Activated CD8-positive, alpha-beta memory T cell treated with anti-CD3 and anti-CD28 coated beads, Interleukin-2, amount 10 ng/mL, durations not matched to agents 7 days and 5 days (primary cell): Measurements from ENCODE around the gene ZNF555. TPM values are rescaled to one million over a fixed set of nuclear protein-coding genes. Genes with fewer than 3 reads are reported as not detected.
"Not testable (repeated sequence)": the region's sequence is repeated elsewhere in the genome, so short reads cannot be mapped to it uniquely, and the experiment has no call there.

Experiments
- ATAC-seq: fragments of 150-1000 bp; cut with Tn5 transposase; one replicate; pipeline ENCODE4 v1.10.0; 2021; ENCODE audit warnings: moderate library complexity
- CTCF ChIA-PET: fragments of 350-600 bp; sonication (Branson Sonifier 250); formaldehyde crosslinking; loops from one replicate; lab custom pipeline; 2021; ENCODE audit warnings: antibody characterized with exemption; lab: Charles Lee
- DNase-seq: peaks from one replicate; pipeline ENCODE4 v3.0.0-alpha.2; 2020
- H3K27ac Mint-ChIP-seq: one replicate; pipeline ENCODE4 v1.8.0; 2021; ENCODE audit warnings: mild to moderate bottlenecking, mixed read lengths
- H3K27me3 Mint-ChIP-seq: one replicate; pipeline ENCODE4 v1.8.0; 2021; ENCODE audit warnings: mixed read lengths
- H3K36me3 Mint-ChIP-seq: one replicate; pipeline ENCODE4 v1.8.0; 2021; ENCODE audit warnings: mild to moderate bottlenecking, mixed read lengths
- H3K4me1 Mint-ChIP-seq: one replicate; pipeline ENCODE4 v1.8.0; 2021; ENCODE audit warnings: mixed read lengths
- H3K4me3 Mint-ChIP-seq: one replicate; pipeline ENCODE4 v1.8.0; 2021; ENCODE audit warnings: mild to moderate bottlenecking, moderate library complexity, mixed read lengths
- H3K9me3 Mint-ChIP-seq: one replicate; pipeline ENCODE4 v1.8.0; 2022; ENCODE audit warnings: low read depth, mixed read lengths
- total RNA-seq, 2 experiments: library from RNA; stranded (reverse); gene quantifications; one replicate each; pipeline ENCODE4 v1.2.3, GENCODE V29; 2021

Gene ZNF555
- 1 to 10 TPM; 2.5 to 3.1 TPM for total RNA-seq

GRCh38 chr19:2840794-2841791 is at the start of gene ZNF555:
Gene ZNF555, plus strand, starts transcription at chr19:2841475. Its CDS starts 98 bp downstream, at chr19:2841573.
- CTCF ChIA-PET: interaction anchor here (0.6 to 2.1 kb wide), 10 partner anchors 19 to 195 kb away, joined by 3 to 14 read pairs (median 5); partner anchors contain the start of genes ZNF554 and ZNF57
- Mint-ChIP-seq H3K9me3 (peaks cover 9% of the 10 kb centered on the region), H3K27me3 (no peaks in the 10 kb centered on the region), H3K27ac (peak within 1 kb of the TSS; percentile 78), H3K36me3 (peaks cover 24% of the 10 kb centered on the region), H3K4me1 (peaks cover 10% of the 10 kb centered on the region), H3K4me3 (peak within 1 kb of the TSS; percentile 78)
- DNase-seq: peak; percentile 99
- ATAC-seq: peak; percentile 100

- Mint-ChIP-seq H3K27ac (no peak overlapping the region), H3K4me3 (no peak overlapping the region), H3K27me3 (no peaks in the 10 kb centered on the region), H3K36me3 (peaks cover 28% of the 10 kb centered on the region), H3K4me1 (peaks cover 25% of the 10 kb centered on the region), H3K9me3 (no peaks in the 10 kb centered on the region)
- no peak for ATAC-seq
- CTCF ChIA-PET: no interaction called here
- no peak for DNase-seq
These were observed 49.4 kb upstream of the ZNF555 start for GRCh38 chr19:2791876-2792275.

- CTCF ChIA-PET, H3K4me3 Mint-ChIP-seq, H3K27me3 Mint-ChIP-seq, ATAC-seq, H3K9me3 Mint-ChIP-seq, DNase-seq, H3K27ac Mint-ChIP-seq: not testable (repeated sequence)
- H3K4me1 Mint-ChIP-seq: peaks cover 17% of the 10 kb centered on the region
- peaks cover 24% of the 10 kb centered on the region for H3K36me3 Mint-ChIP-seq
These were observed 48.6 kb upstream of the ZNF555 start for GRCh38 chr19:2792666-2793065.

- peaks cover 13% of the 10 kb centered on the region for H3K4me1 Mint-ChIP-seq
- CTCF ChIA-PET: no interaction called here
- DNase-seq (no peak), ATAC-seq (no peak)
- H3K27ac Mint-ChIP-seq: no peak overlapping the region
- peaks cover 25% of the 10 kb centered on the region for H3K36me3 Mint-ChIP-seq
- no peak overlapping the region for H3K4me3 Mint-ChIP-seq
- no peaks in the 10 kb centered on the region for H3K9me3 Mint-ChIP-seq
- H3K27me3 Mint-ChIP-seq: no peaks in the 10 kb centered on the region
These were observed 48.1 kb upstream of the ZNF555 start for GRCh38 chr19:2793126-2793525.

- Mint-ChIP-seq H3K9me3 (no peaks in the 10 kb centered on the region), H3K4me1 (peaks cover 13% of the 10 kb centered on the region), H3K4me3 (no peak overlapping the region), H3K27ac (no peak overlapping the region), H3K36me3 (peaks cover 25% of the 10 kb centered on the region), H3K27me3 (no peaks in the 10 kb centered on the region)
- DNase-seq (no peak), ATAC-seq (no peak)
- CTCF ChIA-PET: interaction anchor here (0.6 kb wide), 1 partner anchor 145 kb away, joined by 3 read pairs; no protein-coding TSS in a partner anchor
These were observed 47.7 kb upstream of the ZNF555 start for GRCh38 chr19:2793577-2793976.

- H3K9me3 Mint-ChIP-seq: no peaks in the 10 kb centered on the region
- no peaks in the 10 kb centered on the region for H3K27me3 Mint-ChIP-seq
- H3K4me3 Mint-ChIP-seq: no peak overlapping the region
- ATAC-seq (no peak), DNase-seq (no peak)
- no peak overlapping the region for H3K27ac Mint-ChIP-seq
- H3K36me3 Mint-ChIP-seq: peaks cover 26% of the 10 kb centered on the region
- CTCF ChIA-PET: no interaction called here
- H3K4me1 Mint-ChIP-seq: no peaks in the 10 kb centered on the region
These were observed 45.2 kb upstream of the ZNF555 start for GRCh38 chr19:2795827-2796658.

- Mint-ChIP-seq H3K36me3 (peaks cover 29% of the 10 kb centered on the region), H3K4me3 (no peak overlapping the region), H3K9me3 (no peaks in the 10 kb centered on the region), H3K27ac (no peak overlapping the region), H3K27me3 (no peaks in the 10 kb centered on the region), H3K4me1 (no peaks in the 10 kb centered on the region)
- CTCF ChIA-PET: interaction anchor here (0.7 kb wide), 1 partner anchor 15 kb away, joined by 3 read pairs; no protein-coding TSS in a partner anchor
- DNase-seq (no peak), ATAC-seq (no peak)
These were observed 44.5 kb upstream of the ZNF555 start for GRCh38 chr19:2796659-2797266.

- Mint-ChIP-seq H3K27me3 (no peaks in the 10 kb centered on the region), H3K4me1 (no peaks in the 10 kb centered on the region), H3K36me3 (peaks cover 31% of the 10 kb centered on the region), H3K4me3 (no peak overlapping the region), H3K27ac (no peak overlapping the region), H3K9me3 (no peaks in the 10 kb centered on the region)
- CTCF ChIA-PET: interaction anchor here (0.7 kb wide), 1 partner anchor 16 kb away, joined by 3 read pairs; no protein-coding TSS in a partner anchor
- no peak for ATAC-seq
- DNase-seq: no peak
These were observed 44.0 kb upstream of the ZNF555 start for GRCh38 chr19:2797280-2797679.

- Mint-ChIP-seq H3K27ac (no peak overlapping the region), H3K4me3 (no peak overlapping the region), H3K4me1 (no peaks in the 10 kb centered on the region), H3K36me3 (peaks cover 32% of the 10 kb centered on the region), H3K27me3 (no peaks in the 10 kb centered on the region), H3K9me3 (no peaks in the 10 kb centered on the region)
- ATAC-seq: no peak
- no peak for DNase-seq
- CTCF ChIA-PET: interaction anchor here (1.0 kb wide), 1 partner anchor 49 kb away, joined by 3 read pairs; no protein-coding TSS in a partner anchor
These were observed 43.1 kb upstream of the ZNF555 start for GRCh38 chr19:2798158-2798685.

- ATAC-seq (no peak), DNase-seq (no peak)
- CTCF ChIA-PET: interaction anchor here (1.0 kb wide), 1 partner anchor 49 kb away, joined by 3 read pairs; no protein-coding TSS in a partner anchor
- no peak overlapping the region for H3K27ac Mint-ChIP-seq
- no peaks in the 10 kb centered on the region for H3K9me3 Mint-ChIP-seq
- peaks cover 32% of the 10 kb centered on the region for H3K36me3 Mint-ChIP-seq
- no peaks in the 10 kb centered on the region for H3K27me3 Mint-ChIP-seq
- H3K4me3 Mint-ChIP-seq: no peak overlapping the region
- H3K4me1 Mint-ChIP-seq: no peaks in the 10 kb centered on the region
These were observed 42.5 kb upstream of the ZNF555 start for GRCh38 chr19:2798733-2799132.

GRCh38 chr19:2799273-2800020 is 41.8 kb upstream of the ZNF555 start:
- H3K27me3 Mint-ChIP-seq: no peaks in the 10 kb centered on the region

GRCh38 chr19:2800506-2800905 is 40.8 kb upstream of the ZNF555 start:
- DNase-seq (no peak), ATAC-seq (no peak)
- Mint-ChIP-seq H3K27ac (no peak overlapping the region), H3K27me3 (no peaks in the 10 kb centered on the region), H3K4me3 (no peak overlapping the region), H3K4me1 (no peaks in the 10 kb centered on the region), H3K36me3 (peaks cover 33% of the 10 kb centered on the region), H3K9me3 (no peaks in the 10 kb centered on the region)
- CTCF ChIA-PET: no interaction called here

More at GRCh38 chr19:2799273-2800020, 41.8 kb upstream of the ZNF555 start:
- H3K36me3 Mint-ChIP-seq: peaks cover 32% of the 10 kb centered on the region
- no peak for ATAC-seq
- no peak for DNase-seq
- CTCF ChIA-PET: interaction anchor here (0.5 to 1.0 kb wide), 2 partner anchors 15 to 50 kb away, joined by 3 to 4 read pairs; no protein-coding TSS in a partner anchor
- H3K4me3 Mint-ChIP-seq: no peak overlapping the region
- no peak overlapping the region for H3K27ac Mint-ChIP-seq
- H3K9me3 Mint-ChIP-seq: no peaks in the 10 kb centered on the region
- no peaks in the 10 kb centered on the region for H3K4me1 Mint-ChIP-seq
